NOMO-1 treated with DMSO at 0.1 percent for 48 hours (cell line): Measurements from ENCODE around the gene INPP5A.
"Not testable (repeated sequence)": the region's sequence is repeated elsewhere in the genome, so short reads cannot be mapped to it uniquely, and the experiment has no call there.

Source experiments
- DNase-seq: peaks from one replicate; lab custom pipeline; 2025; ENCODE audit not compliant: unreplicated experiment; lab: John Stamatoyannopoulos, UW

The INPP5A gene

GRCh38 chr10:132702601-132703418 lies 165.2 kb downstream of the INPP5A start:
- no peak for DNase-seq

- DNase-seq = no peak
Measured at GRCh38 chr10:132703419-132704007, 165.9 kb downstream of the INPP5A start.

DNA sequence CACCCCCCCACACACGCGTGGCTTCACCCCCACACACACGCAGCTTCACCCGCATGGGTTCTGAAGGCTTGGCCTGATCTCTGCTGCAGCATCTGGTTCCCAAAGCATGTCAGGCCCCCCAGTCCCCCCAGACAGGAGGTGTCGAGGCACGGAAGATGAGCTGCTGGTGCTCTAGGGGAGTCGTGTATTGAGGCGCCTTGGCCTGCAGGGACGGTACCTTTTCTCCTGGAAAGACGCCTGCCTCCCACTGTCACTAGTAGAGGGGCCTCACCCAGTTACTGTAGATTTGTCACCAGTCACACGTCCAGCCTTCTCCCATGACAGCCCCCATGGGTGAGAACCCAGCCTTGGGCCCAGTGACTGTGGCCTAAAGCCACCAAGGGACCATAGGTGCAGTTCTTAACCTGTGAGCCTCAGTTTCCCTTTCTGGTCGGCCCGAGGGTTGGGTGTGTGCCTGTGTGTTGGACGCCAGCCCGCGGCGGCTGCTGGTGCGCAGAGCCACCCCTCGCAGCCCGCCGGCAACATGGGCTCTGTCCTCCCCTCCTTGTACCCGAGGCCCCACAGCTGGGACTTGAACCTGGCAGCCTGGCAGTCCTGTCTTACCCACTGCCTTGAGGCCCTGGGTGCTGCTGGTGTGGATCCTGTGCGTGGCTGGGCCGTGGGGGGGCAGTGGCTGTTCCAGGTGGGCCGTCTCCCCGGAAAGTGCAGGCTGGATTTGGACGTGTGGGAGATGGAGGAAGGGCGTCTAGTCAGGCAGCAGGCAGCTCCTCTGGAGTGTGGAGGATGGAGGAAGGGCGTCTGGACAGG lies 166.6 kb downstream of the INPP5A start:
- no peak for DNase-seq

GRCh38 chr10:132704815-132705064 lies 167.2 kb downstream of the INPP5A start:
- not testable (repeated sequence) for DNase-seq

GRCh38 chr10:132705173-132705572 lies 167.6 kb downstream of the INPP5A start:
- DNase-seq = no peak

DNA sequence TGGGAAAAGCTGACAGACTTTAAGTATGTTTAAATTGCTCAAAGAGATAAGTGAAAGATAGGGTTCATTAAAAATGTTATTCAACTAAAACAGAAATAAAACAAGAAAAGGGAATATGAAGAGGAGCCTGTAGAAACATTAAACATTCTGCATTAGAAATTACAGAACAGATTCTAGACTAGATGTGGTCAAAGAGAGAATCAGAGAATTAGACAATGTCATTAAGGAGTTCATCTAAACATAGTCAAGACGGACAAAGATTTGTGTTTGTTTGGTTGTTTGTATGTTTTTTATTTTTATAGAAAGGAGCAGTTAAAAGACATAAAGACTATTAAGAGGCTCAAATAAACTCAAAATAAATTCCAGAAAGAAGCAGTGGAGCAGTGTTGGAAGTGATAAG lies 168.4 kb downstream of the INPP5A start:
- DNase-seq = no peak

GRCh38 chr10:132706701-132707100 lies 169.1 kb downstream of the INPP5A start:
- DNase-seq = no peak

GRCh38 chr10:132707121-132707775 lies 169.7 kb downstream of the INPP5A start:
- DNase-seq = no peak

DNA sequence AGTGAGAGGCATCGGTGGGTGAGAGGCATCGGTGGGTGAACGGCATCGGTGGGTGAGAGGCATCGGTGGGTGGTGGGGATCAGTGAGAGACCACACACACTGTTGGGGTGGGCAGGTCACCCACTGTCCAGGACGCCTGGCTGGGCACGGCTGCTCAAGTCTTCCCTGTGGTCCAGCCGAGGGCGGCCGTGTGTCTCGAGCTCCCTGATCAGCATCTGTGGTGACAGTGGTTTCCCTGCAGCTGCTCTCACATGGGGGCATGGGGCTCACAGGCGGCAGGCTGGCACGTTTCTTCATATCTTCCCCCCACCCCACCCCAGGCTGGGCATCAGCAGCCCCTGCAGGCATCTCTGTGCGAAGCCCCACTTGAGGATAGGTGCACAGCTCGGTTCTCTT lies 170.2 kb downstream of the INPP5A start:
- DNase-seq = no peak

DNA sequence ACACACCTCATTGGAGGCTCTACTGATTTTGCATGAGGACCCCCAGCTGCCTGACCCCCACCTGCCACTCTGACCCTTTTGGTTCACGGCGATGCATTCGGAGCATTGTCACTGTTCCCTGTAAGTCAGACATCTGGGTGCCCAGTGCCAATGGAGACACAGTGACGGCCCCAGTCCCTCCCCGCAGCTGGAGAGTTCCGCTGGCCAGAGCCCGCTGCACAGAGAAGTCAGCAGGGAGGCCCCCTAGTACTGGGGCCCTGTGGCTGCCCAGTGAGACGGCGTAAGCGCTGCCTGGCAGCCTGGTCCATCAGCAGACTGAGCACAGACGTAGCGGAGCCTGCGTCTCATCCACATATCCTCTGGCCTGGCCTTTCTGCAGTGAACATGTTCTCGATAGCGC lies 170.9 kb downstream of the INPP5A start:
- no peak for DNase-seq

GRCh38 chr10:132708936-132709335 lies 171.3 kb downstream of the INPP5A start:
- DNase-seq = no peak

DNA sequence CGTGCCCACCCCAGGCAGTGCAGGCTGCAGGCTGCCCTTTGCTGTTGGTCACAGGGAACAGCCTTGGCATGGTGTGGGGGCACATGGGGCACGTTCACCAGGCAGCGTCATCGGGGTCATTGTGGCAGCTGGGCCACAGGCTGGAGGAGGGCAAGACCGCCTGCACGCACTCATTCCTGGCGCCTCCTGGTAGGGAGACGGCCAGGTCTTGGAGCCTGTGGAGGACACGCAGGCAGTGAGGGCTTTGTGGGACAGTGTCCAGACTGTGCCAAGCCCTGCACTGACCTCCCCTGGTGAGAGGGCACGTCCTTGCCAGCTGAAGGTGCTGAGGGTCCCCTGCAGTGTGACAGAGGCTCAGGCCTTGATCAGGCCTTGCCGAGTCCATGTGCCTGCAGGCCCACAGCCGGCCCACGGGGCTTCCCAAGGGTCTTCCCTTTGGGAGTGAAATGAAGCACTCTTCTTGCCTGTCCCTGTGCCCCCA lies 171.9 kb downstream of the INPP5A start:
- DNase-seq = no peak

- no peak for DNase-seq
Measured at GRCh38 chr10:132710036-132710686, 172.6 kb downstream of the INPP5A start.

DNA sequence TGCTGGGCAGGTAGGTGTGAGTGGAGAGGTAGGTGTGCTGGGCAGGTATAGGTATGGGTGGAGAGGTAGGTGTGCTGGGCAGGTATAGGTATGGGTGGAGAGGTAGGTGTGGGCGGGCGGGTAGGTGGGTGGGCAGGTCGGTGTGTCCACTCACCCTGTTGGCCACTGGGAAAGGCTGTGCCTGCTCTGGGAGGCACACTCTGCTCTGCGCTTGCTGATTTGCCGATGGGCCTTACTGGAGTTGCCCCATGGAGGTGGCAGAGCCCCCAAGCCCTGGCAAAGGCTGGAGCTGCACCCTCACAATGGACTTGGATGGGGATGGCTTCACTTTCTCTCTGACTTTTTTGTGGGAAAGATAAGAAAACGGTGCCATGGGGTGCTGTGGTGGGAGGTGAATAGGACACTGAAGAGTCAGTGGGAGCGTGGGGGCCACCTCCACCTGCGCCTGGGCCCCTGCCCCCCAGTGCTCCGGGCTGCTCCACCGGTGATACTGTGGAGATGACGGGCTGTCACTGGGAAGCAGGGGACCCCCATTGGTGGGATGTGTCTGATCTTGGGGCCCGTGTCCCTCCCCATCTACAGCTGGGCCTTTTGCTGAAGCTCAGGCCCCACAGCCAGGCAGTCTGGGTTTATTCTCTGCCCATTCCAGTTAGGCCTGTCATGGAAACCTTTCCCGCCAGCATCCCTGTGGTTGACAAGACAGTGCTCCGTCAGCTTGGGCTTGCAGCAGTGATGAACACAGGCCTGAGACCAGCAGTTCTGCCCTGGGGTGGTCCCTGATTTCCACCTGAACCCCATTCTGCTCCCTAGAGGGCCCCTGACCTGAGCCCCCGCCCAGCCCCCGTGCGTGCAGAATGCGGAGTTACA lies 173.4 kb downstream of the INPP5A start:
- DNase-seq = no peak

DNA sequence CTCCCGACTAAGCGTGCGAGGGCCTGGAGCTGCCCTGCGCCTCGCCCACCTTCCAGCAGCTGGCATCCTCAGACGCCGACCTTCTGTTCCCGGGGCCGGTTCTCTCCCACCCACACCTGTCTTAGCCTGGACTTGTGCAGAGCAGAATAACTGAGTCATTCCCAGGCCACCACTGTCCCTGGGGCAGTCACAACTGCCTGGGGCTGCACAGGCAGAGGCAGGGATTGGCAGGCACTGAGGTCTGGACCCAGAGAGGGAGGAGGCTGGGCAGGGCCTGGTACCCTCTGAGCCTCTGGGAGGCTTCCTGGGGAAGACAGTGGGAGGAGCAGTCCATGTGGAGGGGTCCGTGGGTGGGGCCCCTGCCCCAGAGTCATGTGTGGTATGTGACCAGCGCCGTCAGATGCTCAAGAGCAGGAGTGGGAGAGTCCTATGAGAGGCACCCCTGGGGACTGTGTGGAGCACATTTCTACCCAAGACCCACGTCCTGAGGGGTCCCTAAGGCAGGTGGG lies 174.1 kb downstream of the INPP5A start:
- no peak for DNase-seq

GRCh38 chr10:132712291-132712690 lies 174.7 kb downstream of the INPP5A start:
- no peak for DNase-seq

GRCh38 chr10:132712743-132713142 lies 175.2 kb downstream of the INPP5A start:
- no peak for DNase-seq

DNA sequence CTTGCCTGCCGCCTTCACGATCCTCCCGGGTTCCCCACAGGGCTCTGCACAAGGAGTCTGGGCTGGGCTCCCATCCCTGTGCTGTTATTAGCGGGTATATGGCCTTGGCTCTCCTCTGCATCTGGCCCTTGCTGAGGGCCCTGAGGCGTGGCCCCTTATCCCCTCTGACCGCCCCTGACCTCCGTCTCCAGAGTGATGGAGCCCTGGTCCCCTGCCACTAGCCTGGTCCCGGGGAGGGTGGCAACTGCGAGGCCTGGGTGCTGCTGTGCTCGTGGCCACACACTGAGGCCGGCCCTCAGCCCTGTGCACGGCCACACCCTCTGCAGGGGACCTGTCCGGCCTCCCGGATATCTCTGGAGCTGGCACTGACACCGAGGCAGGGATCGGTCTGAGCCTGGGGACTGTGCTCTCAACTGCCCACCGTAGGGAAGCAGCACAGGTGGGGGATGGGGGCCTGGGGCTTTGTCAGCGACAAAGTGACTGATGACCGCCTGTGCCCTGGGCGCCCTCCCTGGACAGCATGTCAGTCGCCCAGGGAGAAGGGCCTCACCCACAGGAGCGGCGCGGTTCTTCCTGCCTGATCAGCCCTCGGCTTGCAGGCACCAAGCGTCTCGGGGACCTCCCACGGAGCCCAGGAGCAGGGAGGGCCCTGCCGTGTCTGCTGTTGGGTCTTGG lies 176.0 kb downstream of the INPP5A start:
- no peak for DNase-seq
